MM.1S (cell line): ENCODE data around the gene PDAP1.
"Not testable (repeated sequence)": the region's sequence is repeated elsewhere in the genome, so short reads cannot be mapped to it uniquely, and the experiment has no call there.

Source experiments
- DNase-seq: peaks from one replicate; pipeline ENCODE4 v3.0.0-alpha.2; 2015
- H2AFZ ChIP-seq: fragments of 300-600 bp; sonication (generic); 2 replicates; pipeline ENCODE4 v1.6.0; 2016; ENCODE audit warnings: antibody characterized with exemption, low read length
- H3F3A ChIP-seq: fragments of 300-600 bp; sonication (generic); 2 replicates; pipeline ENCODE4 v1.6.1; 2016; ENCODE audit warnings: mild to moderate bottlenecking, antibody characterized with exemption, low read length, moderate library complexity, mixed read lengths; ENCODE audit not compliant: insufficient read depth
- H3K27ac ChIP-seq: fragments of 300-600 bp; sonication (generic); 2 replicates; pipeline ENCODE4 v1.5.1; 2016; ENCODE audit warnings: mild to moderate bottlenecking, low read length
- H3K27me3 ChIP-seq: fragments of 300-600 bp; sonication (generic); replicated peaks from 2 replicates; pipeline ENCODE4 v1.6.0; 2016; ENCODE audit warnings: low read length; ENCODE audit not compliant: insufficient read depth
- H3K36me3 ChIP-seq: fragments of 300-600 bp; sonication (generic); replicated peaks from 2 replicates; pipeline ENCODE4 v1.6.1; 2016; ENCODE audit warnings: mild to moderate bottlenecking, low read length, mixed read lengths; ENCODE audit not compliant: insufficient read depth
- H3K4me1 ChIP-seq: fragments of 300-600 bp; sonication (generic); 2 replicates; pipeline ENCODE4 v1.6.1; 2016; ENCODE audit warnings: low read length, mixed read lengths
- H3K4me2 ChIP-seq: fragments of 300-600 bp; sonication (generic); 2 replicates; pipeline ENCODE4 v1.6.0; 2016; ENCODE audit warnings: low read depth, low read length
- H3K4me3 ChIP-seq: fragments of 300-600 bp; sonication (generic); 2 replicates; pipeline ENCODE4 v1.5.1; 2016; ENCODE audit warnings: low read length, mixed read lengths
- H3K79me2 ChIP-seq: fragments of 300-600 bp; sonication (generic); 2 replicates; pipeline ENCODE4 v1.6.1; 2016; ENCODE audit warnings: mixed run types, low read length, mixed read lengths
- H3K9ac ChIP-seq: fragments of 300-600 bp; sonication (generic); 2 replicates; pipeline ENCODE4 v1.6.1; 2016; ENCODE audit warnings: low read length, mixed read lengths
- H3K9me2 ChIP-seq: fragments of 300-600 bp; sonication (generic); replicated peaks from 2 replicates; pipeline ENCODE4 v1.6.1; 2016; ENCODE audit warnings: mild to moderate bottlenecking, low read length, mixed read lengths; ENCODE audit not compliant: insufficient read depth
- H3K9me3 ChIP-seq: fragments of 300-600 bp; sonication (generic); replicated peaks from 2 replicates; pipeline ENCODE4 v1.6.1; 2016; ENCODE audit warnings: mild to moderate bottlenecking, low read length, mixed read lengths; ENCODE audit not compliant: insufficient read depth
- H4K20me1 ChIP-seq: fragments of 300-600 bp; sonication (generic); 2 replicates; pipeline ENCODE4 v1.6.1; 2016; ENCODE audit warnings: mild to moderate bottlenecking, low read length, moderate library complexity, mixed read lengths; ENCODE audit not compliant: insufficient read depth
- CTCF ChIP-seq: fragments of 300-600 bp; sonication (generic); IDR thresholded peaks from 2 replicates; pipeline ENCODE4 v1.5.1; 2016; ENCODE audit warnings: antibody characterized with exemption, low read length, mixed read lengths
- EZH2 ChIP-seq: fragments of 300-600 bp; sonication (generic); optimal IDR thresholded peaks from 2 replicates; pipeline ENCODE3; 2017; ENCODE audit warnings: low read depth, mild to moderate bottlenecking, antibody characterized with exemption, low read length, mixed read lengths
- EZH2phosphoT487 ChIP-seq: fragments of 300-600 bp; sonication (generic); IDR thresholded peaks from 2 replicates; pipeline ENCODE4 v1.6.1; 2018; ENCODE audit warnings: antibody characterized with exemption, low read length

PDAP1 gene

DNA sequence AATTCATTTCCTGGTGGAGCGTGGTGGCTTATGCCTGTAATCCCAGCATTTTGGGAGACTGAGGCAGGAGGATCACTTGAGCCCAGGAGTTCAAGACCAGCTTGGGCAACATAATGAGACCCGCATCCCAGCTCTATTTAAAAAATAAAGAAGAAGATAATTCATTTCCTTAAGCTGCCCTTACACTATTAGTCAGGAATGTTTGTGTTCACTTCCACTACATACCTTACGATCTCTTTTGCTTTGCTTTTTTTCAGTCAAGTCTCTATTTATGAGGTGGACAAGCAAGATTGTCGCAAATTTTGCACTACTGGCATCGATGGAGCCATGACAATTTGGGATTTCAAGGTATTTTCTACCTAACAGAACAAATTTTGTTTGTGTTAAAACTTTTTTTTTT, 45.1 kb downstream of the PDAP1 start:
- H4K20me1 ChIP-seq, result no peaks in the 10 kb centered on the region
- H2AFZ ChIP-seq, result no peak overlapping the region
- no peak overlapping the region for H3K27ac ChIP-seq
- TF ChIP-seq CTCF (no peak), EZH2 (no peak), EZH2phosphoT487 (no peak)
- no peaks in the 10 kb centered on the region for H3K36me3 ChIP-seq
- no peak overlapping the region for H3K9ac ChIP-seq
- H3K79me2 ChIP-seq, result no peaks in the 10 kb centered on the region
- H3K4me2 ChIP-seq, result no peak overlapping the region
- DNase-seq, result no peak
- no peaks in the 10 kb centered on the region for H3F3A ChIP-seq
- H3K9me3 ChIP-seq, result no peaks in the 10 kb centered on the region
- no peak overlapping the region for H3K4me3 ChIP-seq
- H3K9me2 ChIP-seq, result no peaks in the 10 kb centered on the region
- H3K27me3 ChIP-seq, result no peaks in the 10 kb centered on the region
- no peaks in the 10 kb centered on the region for H3K4me1 ChIP-seq

DNA sequence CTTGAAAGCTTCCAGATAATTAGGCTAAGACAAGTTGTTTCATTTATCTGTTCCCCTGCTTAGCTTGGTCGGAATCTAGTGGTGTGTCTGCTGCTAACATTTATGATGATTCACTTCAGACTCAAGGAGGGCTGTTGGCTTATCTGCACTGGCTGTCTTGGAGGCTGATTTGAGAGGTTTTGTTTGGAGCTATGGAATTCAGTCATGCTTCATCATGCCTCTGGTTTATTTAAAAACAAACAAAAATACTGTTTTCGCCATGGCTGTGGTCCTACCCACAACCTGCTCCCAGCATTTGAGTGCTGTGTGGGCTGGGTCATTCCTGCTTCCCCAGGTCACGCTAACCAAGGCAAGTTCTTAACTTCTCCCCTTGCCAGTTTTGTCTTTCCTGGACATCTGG, 45.6 kb downstream of the PDAP1 start:
- Histone ChIP-seq H3K27me3 (no peaks in the 10 kb centered on the region), H3K9ac (no peak overlapping the region), H2AFZ (no peak overlapping the region), H3K4me3 (no peak overlapping the region), H3K9me3 (no peaks in the 10 kb centered on the region), H3F3A (no peaks in the 10 kb centered on the region), H3K36me3 (0 out of 2 replicates have a peak, but pooled peaks cover 3% of the 10 kb centered on the region), H3K79me2 (no peaks in the 10 kb centered on the region), H3K4me2 (no peak overlapping the region), H4K20me1 (no peaks in the 10 kb centered on the region), H3K27ac (no peak overlapping the region), H3K9me2 (no peaks in the 10 kb centered on the region), H3K4me1 (no peaks in the 10 kb centered on the region)
- TF ChIP-seq CTCF, result no peak
- TF ChIP-seq EZH2phosphoT487, result no peak
- TF ChIP-seq EZH2, result no peak
- DNase-seq, result no peak

DNA sequence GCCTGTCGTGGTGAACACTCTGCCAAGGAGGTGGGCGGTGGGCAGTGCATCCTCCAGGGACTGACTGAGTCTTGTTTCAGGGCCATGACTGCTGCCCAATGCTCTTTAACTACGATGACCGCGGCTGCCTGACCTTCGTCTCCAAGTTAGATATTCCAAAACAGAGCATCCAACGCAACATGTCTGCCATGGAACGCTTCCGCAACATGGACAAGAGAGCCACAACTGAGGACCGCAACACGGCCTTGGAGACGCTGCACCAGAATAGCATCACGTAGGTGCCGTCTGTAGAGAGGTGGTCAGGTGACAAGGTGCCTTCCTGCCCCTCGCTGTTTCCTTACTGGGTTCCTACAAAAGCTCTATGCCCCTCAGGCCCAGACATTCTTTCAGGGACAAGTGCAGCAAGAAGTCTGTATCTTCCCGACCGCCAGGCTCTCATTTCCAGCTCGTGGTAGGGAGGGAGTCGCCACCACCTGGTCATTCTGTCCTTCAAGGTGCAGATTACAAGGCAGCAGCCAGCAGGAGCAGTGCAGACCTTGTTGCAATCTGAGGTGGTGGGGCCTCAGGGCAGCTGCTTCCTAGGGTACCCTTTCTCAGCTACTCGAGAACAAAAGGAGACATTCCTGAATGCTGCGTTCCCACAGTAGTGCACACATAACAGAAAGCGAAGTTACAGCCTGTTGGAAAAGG, 48.8 kb downstream of the PDAP1 start:
- no peak overlapping the region for H3K4me3 ChIP-seq
- H3K4me2 ChIP-seq, result no peak overlapping the region
- no peak for DNase-seq
- H3K27ac ChIP-seq, result no peak overlapping the region
- H2AFZ ChIP-seq, result no peak overlapping the region
- no peaks in the 10 kb centered on the region for H4K20me1 ChIP-seq
- TF ChIP-seq EZH2 (no peak), CTCF (no peak), EZH2phosphoT487 (no peak)
- 0 out of 2 replicates have a peak, but pooled peaks cover 3% of the 10 kb centered on the region for H3K36me3 ChIP-seq
- no peaks in the 10 kb centered on the region for H3F3A ChIP-seq
- H3K9ac ChIP-seq, result no peak overlapping the region
- H3K9me2 ChIP-seq, result no peaks in the 10 kb centered on the region
- H3K9me3 ChIP-seq, result no peaks in the 10 kb centered on the region
- no peaks in the 10 kb centered on the region for H3K4me1 ChIP-seq
- H3K79me2 ChIP-seq, result no peaks in the 10 kb centered on the region
- no peaks in the 10 kb centered on the region for H3K27me3 ChIP-seq

- not testable (repeated sequence) for H4K20me1 ChIP-seq, H3K9me3 ChIP-seq, H3K9me2 ChIP-seq, H3K27me3 ChIP-seq, H2AFZ ChIP-seq, H3K9ac ChIP-seq, H3K79me2 ChIP-seq, DNase-seq, H3K4me1 ChIP-seq, H3K4me3 ChIP-seq, H3K4me2 ChIP-seq, H3F3A ChIP-seq, H3K36me3 ChIP-seq, H3K27ac ChIP-seq
Measured at GRCh38 chr7:99358521-99358920, 49.9 kb downstream of the PDAP1 start.
